Cardiac muscle cell (in vitro differentiated cells and primary cell): ENCODE measurements around the gene HOXD3. TPM values are rescaled to one million over a fixed set of nuclear protein-coding genes. Genes with fewer than 3 reads are reported as not detected.

ENCODE experiments used
- DNase-seq, 2 donors: peaks; one replicate each; pipeline versions ENCODE4 v3.0.0 to v3.0.0-alpha.2; 2010 to 2017; ENCODE audit warnings: low read depth in 1 of 2, low spot score in 1 of 2
- H3K27ac ChIP-seq: fragments of 200-600 bp; sonication (generic); 2 replicates; pipeline ENCODE4 v1.5.1; 2016
- H3K27me3 ChIP-seq: fragments of 200-600 bp; sonication (generic); 2 replicates; pipeline ENCODE4 v1.6.0; 2016; ENCODE audit warnings: control low read depth
- H3K36me3 ChIP-seq: fragments of 200-600 bp; sonication (generic); 2 replicates; pipeline ENCODE4 v1.5.1; 2016; ENCODE audit warnings: control low read depth
- H3K4me1 ChIP-seq: fragments of 200-600 bp; sonication (generic); 2 replicates; pipeline ENCODE4 v1.8.1; 2017; ENCODE audit warnings: low read depth, mild to moderate bottlenecking, mixed run types
- H3K4me3 ChIP-seq: fragments of 200-600 bp; sonication (generic); 2 replicates; pipeline ENCODE4 v1.5.1; 2016; ENCODE audit warnings: mild to moderate bottlenecking
- H3K9me3 ChIP-seq: fragments of 200-600 bp; sonication (generic); 2 replicates; pipeline ENCODE4 v1.5.1; 2017; ENCODE audit warnings: low read depth, mild to moderate bottlenecking, control low read depth
- CTCF ChIP-seq: IDR thresholded peaks from 2 replicates; pipeline ENCODE4 v1.5.1; 2012; ENCODE audit warnings: low read depth, mild to moderate bottlenecking, low read length
- polyA plus RNA-seq: library from polyadenylated mRNA; unstranded; fragments of >200 nt; fragmentation: Nextera tagmentation; extraction: Ambion mirVana; gene quantifications from 2 replicates; pipeline ENCODE4 v1.2.1, GENCODE V29; 2016
- total RNA-seq: library from RNA; depleted of rRNA; stranded (reverse); fragments of >200 nt; gene quantifications from 2 replicates; pipeline ENCODE4 v1.2.3, GENCODE V29; 2016

Gene HOXD3
- total and polyA plus RNA-seq, 2 experiments from 2014 or later = 0.12 TPM; not detected in 1

GRCh38 chr2:176145085-176145969 is 11.8 kb upstream of the HOXD3 start:
- Histone ChIP-seq H3K27me3 (peaks cover 100% of the 10 kb centered on the region), H3K4me3 (no peak overlapping the region), H3K27ac (no peak overlapping the region), H3K36me3 (no peaks in the 10 kb centered on the region), H3K9me3 (no peaks in the 10 kb centered on the region), H3K4me1 (no peaks in the 10 kb centered on the region)
- DNase-seq = no peak
- TF ChIP-seq CTCF = no peak

DNA sequence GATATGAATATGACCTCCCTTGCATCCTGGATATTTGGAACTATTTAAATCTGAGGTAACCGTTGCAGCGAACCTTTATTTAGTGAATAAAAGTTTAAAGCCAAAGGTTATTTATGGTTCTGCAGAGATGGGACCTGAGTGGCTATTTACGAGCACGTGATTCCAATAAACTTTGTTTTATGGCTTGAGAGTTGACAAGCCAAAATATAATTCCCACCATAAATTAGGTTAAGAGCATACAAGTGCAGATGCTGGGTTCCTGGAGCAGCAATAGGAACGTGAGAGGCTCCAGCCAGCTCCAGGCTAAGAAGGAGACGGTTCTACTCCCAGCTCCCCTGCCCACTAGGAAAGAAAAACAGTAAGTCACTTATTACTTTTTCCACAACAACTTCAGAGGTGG is 11.0 kb upstream of the HOXD3 start:
- H3K9me3 ChIP-seq = no peaks in the 10 kb centered on the region
- DNase-seq = no peak
- no peak overlapping the region for H3K4me3 ChIP-seq
- H3K27ac ChIP-seq = no peak overlapping the region
- H3K4me1 ChIP-seq = no peaks in the 10 kb centered on the region
- TF ChIP-seq CTCF = no peak
- H3K27me3 ChIP-seq = peaks cover 100% of the 10 kb centered on the region
- no peaks in the 10 kb centered on the region for H3K36me3 ChIP-seq

DNA sequence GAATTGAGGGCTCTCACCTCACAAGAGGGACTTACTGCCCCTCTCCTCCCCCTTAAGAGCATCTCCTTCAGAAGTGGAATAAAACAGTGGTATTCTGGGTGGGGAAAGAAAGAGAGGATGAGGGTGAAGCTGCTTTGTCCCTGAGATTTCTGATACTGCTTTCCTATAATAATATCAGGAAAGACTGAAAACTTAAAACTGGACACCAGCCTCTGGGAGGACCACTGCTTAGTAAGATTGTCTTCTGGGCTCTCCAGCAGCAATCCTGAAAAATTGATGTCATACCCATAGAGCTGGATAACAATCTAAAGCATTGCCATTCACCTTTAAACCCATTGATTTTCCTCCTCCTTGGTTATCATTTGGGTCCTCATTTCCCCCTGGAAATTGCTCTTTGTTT is 10.5 kb upstream of the HOXD3 start:
- no peaks in the 10 kb centered on the region for H3K4me1 ChIP-seq
- H3K9me3 ChIP-seq = no peaks in the 10 kb centered on the region
- no peak for DNase-seq
- no peak overlapping the region for H3K4me3 ChIP-seq
- no peak for TF ChIP-seq CTCF
- no peaks in the 10 kb centered on the region for H3K36me3 ChIP-seq
- H3K27ac ChIP-seq = no peak overlapping the region
- H3K27me3 ChIP-seq = peaks cover 100% of the 10 kb centered on the region

GRCh38 chr2:176147210-176147799 is 9.8 kb upstream of the HOXD3 start:
- no peak for TF ChIP-seq CTCF
- no peak overlapping the region for H3K27ac ChIP-seq
- DNase-seq = no peak
- H3K9me3 ChIP-seq = no peaks in the 10 kb centered on the region
- H3K27me3 ChIP-seq = peaks cover 100% of the 10 kb centered on the region
- no peaks in the 10 kb centered on the region for H3K36me3 ChIP-seq
- no peaks in the 10 kb centered on the region for H3K4me1 ChIP-seq
- no peak overlapping the region for H3K4me3 ChIP-seq

- no peaks in the 10 kb centered on the region for H3K4me1 ChIP-seq
- no peak overlapping the region for H3K4me3 ChIP-seq
- no peak for DNase-seq
- no peak for TF ChIP-seq CTCF
- H3K27ac ChIP-seq = no peak overlapping the region
- peaks cover 100% of the 10 kb centered on the region for H3K27me3 ChIP-seq
- H3K36me3 ChIP-seq = no peaks in the 10 kb centered on the region
- no peaks in the 10 kb centered on the region for H3K9me3 ChIP-seq
Measured at GRCh38 chr2:176147800-176148496, 9.2 kb upstream of the HOXD3 start.
